SK-N-SH (cell line): ENCODE measurements around the gene ANO9. TPM values are rescaled to one million over a fixed set of nuclear protein-coding genes. Genes with fewer than 3 reads are reported as not detected.

ENCODE experiments used
- CTCF ChIA-PET: fragments of 300-600, 350-600 bp; formaldehyde crosslinking; extraction: SDS; loops from one replicate; lab custom pipeline; 2021; lab: Yijun Ruan, JAX
- POLR2A ChIA-PET: fragments of 350-600 bp; sonication (Branson Sonifier 250); formaldehyde crosslinking; extraction: SDS; loops from one replicate; lab custom pipeline; 2020; ENCODE audit warnings: antibody characterized with exemption, inconsistent platforms; lab: Yijun Ruan, JAX
- DNase-seq: peaks from one replicate; pipeline ENCODE4 v3.0.0; 2012
- H2AFZ ChIP-seq: fragments of 200-600 bp; sonication (generic); 2 replicates; pipeline ENCODE4 v1.8.1; 2016; ENCODE audit warnings: antibody characterized with exemption, mild to moderate bottlenecking, low read depth
- H3F3A ChIP-seq: fragments of 200-600 bp; sonication (generic); replicated peaks from 2 replicates; pipeline ENCODE3; 2016; ENCODE audit warnings: antibody characterized with exemption, mild to moderate bottlenecking; ENCODE audit not compliant: insufficient read depth
- H3K27ac ChIP-seq, 2 experiments: fragments of 200-500 bp in 1 of 2; fragments of 200-600 bp in 1 of 2; sonication (Bioruptor generic) in 1 of 2; sonication (generic), shearing (Covaris generic) in 1 of 2; 2 replicates each; pipeline versions ENCODE4 v1.5.1 to v1.6.1; 2014 to 2016; ENCODE audit warnings: low read depth in 2 of 2, inconsistent platforms in 1 of 2, low read length in 1 of 2, mild to moderate bottlenecking in 1 of 2, mixed read lengths in 1 of 2
- H3K27me3 ChIP-seq: fragments of 200-600 bp; sonication (generic), shearing (Covaris generic); 2 replicates; pipeline ENCODE4 v1.6.1; 2016; ENCODE audit warnings: mixed run types; ENCODE audit not compliant: insufficient read depth
- H3K36me3 ChIP-seq, 2 experiments: fragments of 200-500 bp in 1 of 2; fragments of 200-600 bp in 1 of 2; sonication (Bioruptor generic) in 1 of 2; sonication (generic) in 1 of 2; replicated peaks in 1 of 2; 2 replicates each; pipeline versions ENCODE3 to v1.5.1; 2014 to 2016; ENCODE audit warnings: low read length in 1 of 2, mild to moderate bottlenecking in 1 of 2; ENCODE audit not compliant: insufficient read depth in 2 of 2, control insufficient read depth in 1 of 2
- H3K4me1 ChIP-seq, 2 experiments: fragments of 200-500 bp in 1 of 2; fragments of 200-600 bp in 1 of 2; sonication (Bioruptor generic) in 1 of 2; sonication (generic), shearing (Covaris generic) in 1 of 2; 2 replicates each; pipeline versions ENCODE4 v1.5.1 to v1.6.1; 2014 to 2016; ENCODE audit warnings: low read depth in 1 of 2, low read length in 1 of 2, mixed run types in 1 of 2; ENCODE audit not compliant: insufficient read depth in 2 of 2, control insufficient read depth in 1 of 2
- H3K4me2 ChIP-seq: fragments of 200-600 bp; sonication (generic), shearing (Covaris generic); 2 replicates; pipeline ENCODE4 v1.6.1; 2017; ENCODE audit warnings: mixed run types
- H3K4me3 ChIP-seq, 2 experiments: fragments of 200-500 bp in 1 of 2; fragments of 200-600 bp in 1 of 2; sonication (Bioruptor generic) in 1 of 2; sonication (generic), shearing (Covaris generic) in 1 of 2; 2 replicates each; pipeline versions ENCODE4 v1.5.1 to v1.8.1; 2014 to 2016; ENCODE audit warnings: low read depth in 2 of 2, inconsistent platforms in 1 of 2, low read length in 1 of 2, mild to moderate bottlenecking in 1 of 2, mixed read lengths in 1 of 2, moderate library complexity in 1 of 2
- H3K79me2 ChIP-seq: fragments of 200-600 bp; sonication (generic); 2 replicates; pipeline ENCODE4 v1.8.1; 2017; ENCODE audit warnings: mild to moderate bottlenecking; ENCODE audit not compliant: insufficient read depth
- H3K9ac ChIP-seq: fragments of 200-600 bp; sonication (generic); 2 replicates; pipeline ENCODE4 v1.6.1; 2017; ENCODE audit warnings: mixed run types
- H3K9me2 ChIP-seq: fragments of 200-600 bp; sonication (generic); 2 replicates; pipeline ENCODE4 v1.6.1; 2017; ENCODE audit warnings: mixed run types
- H3K9me3 ChIP-seq: fragments of 200-600 bp; sonication (generic); 2 replicates; pipeline ENCODE4 v1.6.1; 2017; ENCODE audit warnings: mixed run types, mild to moderate bottlenecking, moderate library complexity
- H4K20me1 ChIP-seq: fragments of 200-600 bp; sonication (generic); 2 replicates; pipeline ENCODE4 v1.6.1; 2017; ENCODE audit warnings: mild to moderate bottlenecking, mixed run types; ENCODE audit not compliant: insufficient read depth
- CHD2 ChIP-seq: fragments of 150-350 bp; IDR thresholded peaks from 2 replicates; pipeline ENCODE4 v1.6.1; 2018; ENCODE audit warnings: low read length; ENCODE audit not compliant: partially characterized antibody
- CTCF ChIP-seq: fragments of 200-600 bp; sonication (generic); IDR thresholded peaks from 2 replicates; pipeline ENCODE4 v1.6.1; 2017; ENCODE audit warnings: antibody characterized with exemption, mild to moderate bottlenecking, moderate library complexity
- ELF1 ChIP-seq: IDR thresholded peaks from 2 replicates; pipeline ENCODE4 v1.4.0; 2012
- EP300 ChIP-seq, 2 experiments: IDR thresholded peaks; 2 replicates each; pipeline versions ENCODE4 v1.4.0 to v1.6.1; 2012; ENCODE audit warnings: borderline replicate concordance in 1 of 2, low read depth in 1 of 2, low read length in 1 of 2
- EZH2phosphoT487 ChIP-seq: fragments of 200-600 bp; sonication (generic); IDR thresholded peaks from 2 replicates; pipeline ENCODE4 v1.6.1; 2017; ENCODE audit warnings: low read depth, mixed run types, mild to moderate bottlenecking, antibody characterized with exemption, moderate library complexity, borderline replicate concordance
- FOSL2 ChIP-seq: IDR thresholded peaks from 2 replicates; pipeline ENCODE4 v1.4.0; 2012; ENCODE audit warnings: low read depth, mild to moderate bottlenecking, moderate library complexity, borderline replicate concordance
- FOXM1 ChIP-seq: IDR thresholded peaks from 2 replicates; pipeline ENCODE4 v1.4.0; 2012; ENCODE audit warnings: low read depth, mild to moderate bottlenecking
- GABPA ChIP-seq: IDR thresholded peaks from 2 replicates; pipeline ENCODE4 v1.4.0; 2012; ENCODE audit warnings: low read depth, mild to moderate bottlenecking
- IRF3 ChIP-seq: fragments of 150-350 bp; IDR thresholded peaks from 2 replicates; pipeline ENCODE4 v1.6.1; 2016; ENCODE audit warnings: mild to moderate bottlenecking, low read depth, low read length
- MAX ChIP-seq: IDR thresholded peaks from 2 replicates; pipeline ENCODE4 v1.4.0; 2012; ENCODE audit warnings: low read depth
- MXI1 ChIP-seq: IDR thresholded peaks from 2 replicates; pipeline ENCODE4 v1.6.1; 2012; ENCODE audit warnings: mild to moderate bottlenecking, low read depth, low read length, improper control_type of control experiment
- NFIC ChIP-seq: IDR thresholded peaks from 2 replicates; pipeline ENCODE4 v1.4.0; 2012; ENCODE audit warnings: borderline replicate concordance
- NRF1 ChIP-seq: IDR thresholded peaks from 2 replicates; pipeline ENCODE4 v1.6.1; 2012; ENCODE audit warnings: low read depth, mild to moderate bottlenecking, low read length
- RAD21 ChIP-seq: IDR thresholded peaks from 2 replicates; pipeline ENCODE4 v1.6.1; 2012; ENCODE audit warnings: mild to moderate bottlenecking, low read length
- RCOR1 ChIP-seq: fragments of 150-350 bp; IDR thresholded peaks from 2 replicates; pipeline ENCODE4 v1.6.1; 2017; ENCODE audit warnings: antibody characterized with exemption, low read length
- REST ChIP-seq: IDR thresholded peaks from 2 replicates; pipeline ENCODE4 v1.6.1; 2012; ENCODE audit warnings: mild to moderate bottlenecking, low read depth, low read length, moderate library complexity
- RFX5 ChIP-seq: IDR thresholded peaks from 2 replicates; pipeline ENCODE4 v1.6.1; 2012; ENCODE audit warnings: mild to moderate bottlenecking, improper control_type of control experiment, low read length
- RXRA ChIP-seq: IDR thresholded peaks from 2 replicates; pipeline ENCODE4 v1.4.0; 2012; ENCODE audit warnings: low read depth, mild to moderate bottlenecking, borderline replicate concordance
- SMC3 ChIP-seq: IDR thresholded peaks from 2 replicates; pipeline ENCODE4 v1.6.1; 2012; ENCODE audit warnings: low read depth, low read length, improper control_type of control experiment
- TAF1 ChIP-seq: IDR thresholded peaks from 2 replicates; pipeline ENCODE4 v1.6.1; 2012; ENCODE audit warnings: low read depth, mild to moderate bottlenecking, low read length, moderate library complexity, borderline replicate concordance
- TEAD4 ChIP-seq: IDR thresholded peaks from 2 replicates; pipeline ENCODE4 v1.4.0; 2012; ENCODE audit warnings: mild to moderate bottlenecking, borderline replicate concordance; ENCODE audit not compliant: insufficient read depth
- USF1 ChIP-seq: IDR thresholded peaks from 2 replicates; pipeline ENCODE4 v1.4.0; 2012; ENCODE audit warnings: low read depth, borderline replicate concordance
- YY1 ChIP-seq: IDR thresholded peaks from 2 replicates; pipeline ENCODE4 v1.4.0; 2012; ENCODE audit warnings: low read depth, mild to moderate bottlenecking
- ZBTB33 ChIP-seq: IDR thresholded peaks from 2 replicates; pipeline ENCODE4 v1.4.0; 2012; ENCODE audit warnings: low read depth, borderline replicate concordance
- WGBS: methylation state at CpG from one replicate; pipeline ENCODE4 v1.1.6; 2017; ENCODE audit warnings: low lambda C conversion rate; 5-methylcytosine and 5-hydroxymethylcytosine counted together
- polyA plus RNA-seq, 3 experiments: library from polyadenylated mRNA; depleted of rRNA; stranded (reverse); fragments of >200 nt; gene quantifications; 2 replicates each; pipeline ENCODE4 v1.2.3, GENCODE V29; 2012

ANO9 gene
- polyA plus RNA-seq, 1 of the 3 experiments (the other 2 are of a cell fraction), result 0.12 TPM

GRCh38 chr11:450809-451451, 9.1 kb upstream of the ANO9 start:
- CTCF ChIA-PET, result interaction anchor here (0.8 to 6.5 kb wide), 9 partner anchors 12 to 145 kb away, joined by 3 to 77 read pairs (median 4); no protein-coding TSS in a partner anchor
- TF ChIP-seq IRF3 (no peak), SMC3 (peak; percentile 26; the same call in 1 of the 2 replicates), NFIC (no peak), MAX (peak; percentile 83), ZBTB33 (no peak), TAF1 (no peak), TEAD4 (no peak), RXRA (no peak), CTCF (peak; percentile 27; the same call in 1 of the 2 replicates), FOXM1 (no peak), RCOR1 (no peak), RAD21 (peak; percentile 51), ELF1 (no peak), GABPA (no peak), YY1 (no peak), EP300 (IDR thresholded peaks at IDR 0.05; ENCODE audit: borderline replicate concordance in 1 of 2, low read depth in 1 of 2, low read length in 1 of 2) (no peak), FOSL2 (no peak), RFX5 (no peak), EZH2phosphoT487 (no peak), CHD2 (no peak), NRF1 (no peak), MXI1 (peak; percentile 95), USF1 (no peak), REST (no peak)

More at GRCh38 chr11:450809-451451, 9.1 kb upstream of the ANO9 start:
- POLR2A ChIA-PET, result no interaction called here
- H3K27me3 ChIP-seq, result no peaks in the 10 kb centered on the region
- 8% methylated on average over 15 of the region's 46 CpGs for WGBS
- no peak overlapping the region for H2AFZ ChIP-seq
- H3K9ac ChIP-seq, result peak overlapping the region; percentile 86
- peak overlapping the region; percentile 99 for H3K4me2 ChIP-seq
- peaks cover 6 to 24% of the 10 kb centered on the region in 2 experiments; a peak in 2 of 4 replicates for H3K4me1 ChIP-seq
- DNase-seq, result peak; percentile 69
- peaks cover 10% of the 10 kb centered on the region for H3F3A ChIP-seq
- H3K79me2 ChIP-seq, result peaks cover 50% of the 10 kb centered on the region
- H3K9me3 ChIP-seq, result no peaks in the 10 kb centered on the region
- peak overlapping the region in 1 of 2 experiments; percentile 44; a peak in 1 of 4 replicates for H3K27ac ChIP-seq
- H4K20me1 ChIP-seq, result peaks cover 11% of the 10 kb centered on the region
- H3K9me2 ChIP-seq, result no peaks in the 10 kb centered on the region
- peak overlapping the region; percentile 77 to 92 for H3K4me3 ChIP-seq
- H3K36me3 ChIP-seq, result peaks cover 6 to 16% of the 10 kb centered on the region in 2 experiments
